ENCODE results near the gene SPATA2.

The SPATA2 gene

DNA sequence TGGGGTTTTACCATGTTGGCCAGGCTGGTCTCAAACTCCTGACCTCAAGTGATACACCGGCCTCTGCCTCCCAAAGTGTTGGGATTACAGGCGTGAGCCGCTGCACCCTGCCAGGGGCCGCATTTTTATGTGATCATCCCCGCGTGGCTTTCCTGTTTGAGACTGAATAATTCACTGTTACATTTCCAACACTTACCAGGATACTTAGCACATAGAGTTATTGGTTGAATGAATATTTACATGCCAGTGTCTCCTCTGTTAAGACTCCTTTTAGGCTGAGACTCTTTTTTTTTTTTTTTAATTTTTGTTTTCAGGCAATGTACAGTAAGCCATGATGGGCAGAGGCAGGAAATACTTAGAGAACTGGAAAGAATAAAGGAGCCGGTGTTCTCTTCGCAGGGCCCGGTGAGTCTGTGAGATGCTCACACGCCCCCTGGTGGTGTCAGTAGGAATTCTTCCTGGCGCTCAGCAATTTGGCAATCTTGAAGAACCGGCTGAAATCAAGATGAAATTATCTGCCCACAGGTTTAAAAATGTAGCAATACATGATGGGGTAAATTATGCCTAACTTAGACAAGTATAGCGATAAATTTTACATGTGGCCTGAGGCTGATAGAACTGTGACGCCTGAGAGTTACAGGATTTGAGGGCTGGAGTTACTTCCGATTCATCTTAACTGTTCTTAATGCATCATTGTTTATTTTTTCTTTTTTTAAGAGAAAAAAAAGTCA, 13.2 kb upstream of the SPATA2 start:
- peak; percentile 75 for DNase-seq

GRCh38 chr20:49925901-49926454, 10.6 kb upstream of the SPATA2 start:
- no peak for DNase-seq

DNA sequence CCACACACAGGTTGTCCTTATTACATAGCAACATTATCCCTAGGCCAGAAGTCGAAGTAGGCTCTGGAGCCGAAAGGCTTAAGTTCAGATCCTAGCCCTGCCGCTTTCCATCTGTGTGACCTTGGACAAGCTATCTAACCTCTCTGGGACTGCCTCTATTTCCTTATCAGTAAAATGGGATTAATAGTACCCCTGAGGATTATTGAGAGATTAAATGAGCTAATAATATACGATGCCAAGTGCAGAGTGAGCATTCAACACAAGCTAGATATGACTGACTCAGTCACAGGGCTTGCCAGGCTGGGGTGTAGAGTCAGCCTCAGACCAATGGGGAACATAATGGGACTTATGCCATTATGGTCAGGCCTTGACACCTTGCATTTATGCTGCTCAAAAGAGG, 8.9 kb upstream of the SPATA2 start:
- DNase-seq = no peak

- DNase-seq = no peak
These were observed 4.1 kb upstream of the SPATA2 start for GRCh38 chr20:49919461-49919860.

GRCh38 chr20:49919009-49919408, 3.7 kb upstream of the SPATA2 start:
- no peak for DNase-seq

DNA sequence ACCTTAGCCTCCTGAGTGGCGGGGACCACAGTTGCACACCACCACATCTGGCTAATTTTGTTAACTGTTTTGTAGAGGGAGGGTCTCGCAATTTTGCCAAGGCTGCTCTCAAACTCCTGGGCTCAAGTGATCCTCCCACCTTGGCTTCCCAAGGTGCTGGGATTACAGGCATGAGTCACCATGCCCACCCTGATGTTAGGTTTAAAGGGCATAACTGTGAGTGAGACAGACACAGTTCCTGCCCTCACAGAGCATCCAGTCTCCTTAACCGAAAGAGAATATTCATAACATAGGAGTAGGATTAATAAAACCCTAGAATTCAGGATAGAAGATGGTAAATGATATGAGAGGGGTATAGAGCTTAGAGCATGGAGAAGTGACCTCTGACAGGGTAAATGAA, 3.1 kb upstream of the SPATA2 start:
- DNase-seq = no peak

DNA sequence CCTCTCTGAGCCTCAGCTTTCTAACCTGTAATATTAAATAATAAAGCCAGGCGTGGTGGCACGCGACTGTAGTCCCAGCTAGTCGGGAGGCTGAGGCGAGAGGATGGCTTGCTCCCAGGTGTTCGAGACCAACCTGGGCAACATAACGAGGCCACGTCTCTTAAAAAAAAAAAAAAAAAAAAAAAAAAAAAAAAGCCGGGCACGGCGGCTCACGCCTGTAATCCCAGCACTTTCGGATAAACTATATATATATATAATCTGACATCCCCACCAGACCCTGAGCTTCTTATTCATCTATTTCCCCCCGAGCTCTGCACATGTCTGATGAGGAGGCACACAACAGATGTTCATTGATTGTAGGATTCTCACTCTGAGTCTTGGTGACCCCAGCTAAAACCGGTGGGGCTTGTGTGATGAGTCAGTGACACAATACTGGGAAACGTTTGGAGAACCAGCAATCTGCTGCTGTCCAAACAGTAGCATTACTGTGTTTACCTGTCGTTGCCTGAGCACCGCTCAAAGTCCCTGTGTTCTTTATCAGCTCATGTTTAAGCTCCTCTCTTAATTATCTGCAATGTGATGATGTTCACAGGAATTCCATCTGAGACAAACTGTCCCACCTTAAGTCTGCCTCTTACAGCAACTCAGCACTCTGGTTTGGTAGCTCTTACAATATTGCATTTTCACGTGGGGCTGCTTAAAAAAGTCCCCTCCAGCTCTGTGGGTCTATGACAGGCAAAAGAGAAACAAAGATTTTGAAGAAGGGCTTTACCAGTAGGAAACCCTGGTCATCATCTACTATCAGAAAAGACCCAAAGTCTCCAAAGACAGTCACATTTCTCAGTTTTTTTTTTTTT, 1.0 kb upstream of the SPATA2 start:
- DNase-seq = no peak

DNA sequence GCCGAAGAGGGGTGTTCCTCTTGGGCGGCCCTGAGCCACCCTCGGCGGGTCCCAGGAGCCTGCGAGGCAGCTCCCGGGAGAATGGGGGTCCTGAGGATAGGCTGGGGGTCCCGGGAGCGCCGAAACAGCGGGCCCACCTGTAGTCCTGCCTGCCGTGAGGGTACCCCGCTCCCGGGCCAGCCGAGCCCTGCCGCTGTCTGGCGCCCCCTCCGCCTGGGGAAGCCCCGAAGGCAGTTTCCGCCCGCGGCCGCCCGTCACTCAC, 280 bp downstream of the SPATA2 start:
- DNase-seq = no peak

- no peak for DNase-seq
These were observed 815 bp downstream of the SPATA2 start for GRCh38 chr20:49914310-49915117.

DNA sequence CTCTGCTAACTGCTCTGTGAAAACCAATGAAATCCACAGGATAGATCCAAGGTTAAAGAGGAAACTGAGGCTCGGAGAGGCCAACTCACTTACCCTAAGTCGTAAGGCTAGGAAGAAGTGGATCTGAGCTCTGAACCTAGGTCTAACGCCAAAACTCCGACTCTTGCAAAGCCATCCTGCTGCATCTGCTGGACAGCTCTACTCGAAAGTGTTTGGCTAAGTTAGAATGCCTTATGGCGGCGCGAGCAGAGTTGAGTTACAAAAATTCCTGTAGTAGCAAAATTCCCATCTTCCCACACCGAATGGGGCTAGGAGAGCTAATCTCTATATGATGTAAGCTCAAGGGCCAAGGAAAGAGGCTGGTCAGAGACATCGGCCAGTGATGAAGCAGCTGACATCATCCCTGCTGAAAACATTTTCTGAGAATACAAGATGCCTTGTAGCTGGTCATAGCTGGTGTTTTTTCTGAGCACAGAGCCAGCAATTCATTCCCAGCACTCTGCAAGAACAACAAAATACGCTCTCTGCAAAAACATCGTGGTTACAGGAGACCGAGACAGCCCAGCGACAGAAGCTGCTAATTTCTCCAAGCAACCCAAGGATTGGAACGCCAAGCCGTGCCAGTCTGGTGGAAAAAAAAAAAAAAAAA, 1.8 kb downstream of the SPATA2 start:
- DNase-seq = no peak

DNA sequence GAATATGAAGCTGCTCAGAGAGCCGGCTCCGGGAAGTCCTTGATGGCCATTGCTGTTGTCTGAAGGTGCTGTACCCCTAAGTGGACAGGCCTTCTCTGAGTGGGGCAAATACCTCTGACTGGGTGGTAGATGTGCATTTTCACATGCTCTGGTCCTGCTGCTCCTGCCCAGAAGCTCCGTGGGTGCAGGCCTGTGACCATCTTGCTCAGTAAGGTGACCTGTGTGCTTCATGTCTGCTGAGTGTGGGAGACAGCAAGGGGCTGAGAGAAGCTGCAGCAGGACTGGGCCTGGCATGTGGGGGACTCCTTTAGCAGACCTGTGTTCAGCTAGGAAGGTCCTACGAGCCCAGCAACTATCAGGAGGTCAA, 5.0 kb downstream of the SPATA2 start:
- no peak for DNase-seq

DNA sequence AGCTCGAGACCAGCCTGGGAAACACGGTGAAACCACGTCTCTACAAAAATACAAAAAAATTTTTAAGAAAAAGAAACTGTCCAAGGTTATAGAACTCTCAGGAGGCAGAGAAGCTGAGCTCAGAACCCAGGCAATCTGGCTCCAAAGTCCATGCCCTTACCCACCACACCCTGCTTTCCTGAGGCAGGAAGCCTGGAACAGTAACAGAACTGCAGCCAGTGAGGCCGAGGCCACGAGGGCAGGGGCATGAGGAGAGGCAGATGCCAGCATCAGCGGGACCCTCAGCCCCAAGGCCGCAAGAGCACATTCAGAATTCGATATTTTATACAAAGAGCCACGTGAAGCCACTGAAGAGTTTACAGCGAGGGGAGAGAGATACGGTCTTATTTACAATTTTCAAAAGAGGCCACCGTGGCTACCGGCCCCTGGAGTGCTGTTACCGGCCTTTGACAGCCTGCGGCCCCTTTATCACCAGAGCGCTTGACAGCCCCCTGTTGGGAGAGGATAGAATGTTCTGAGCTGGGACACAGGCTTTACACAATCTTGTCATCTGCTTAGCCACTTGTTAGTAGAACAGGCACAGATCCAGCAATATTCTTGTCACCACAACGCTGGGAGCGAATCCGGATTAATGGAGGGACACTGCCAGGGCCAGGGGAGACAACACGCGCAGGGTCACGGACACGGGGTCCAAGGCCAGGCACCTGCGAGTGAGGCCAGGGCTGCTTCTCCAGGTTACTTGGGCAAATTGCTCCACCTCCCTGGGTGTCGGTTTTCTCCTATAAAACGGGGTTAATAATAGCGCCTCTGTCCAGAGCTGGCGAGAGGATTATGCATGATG, 5.6 kb downstream of the SPATA2 start:
- DNase-seq = no peak

DNA sequence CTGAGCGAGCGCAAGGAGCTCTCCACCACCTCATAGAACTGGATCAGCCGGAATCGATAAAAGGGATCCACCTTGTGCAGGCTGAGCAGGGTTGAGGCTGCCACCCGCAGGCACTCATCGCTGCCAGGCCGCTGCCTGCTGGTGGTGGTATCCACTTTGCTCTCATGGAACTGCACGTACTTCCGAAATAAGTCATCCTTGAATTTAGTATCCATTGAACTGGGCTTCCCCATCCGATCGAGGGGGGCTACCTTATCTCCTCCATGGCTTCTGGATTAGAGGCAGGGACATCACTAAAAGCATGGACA, 7.1 kb downstream of the SPATA2 start:
- DNase-seq = no peak

DNA sequence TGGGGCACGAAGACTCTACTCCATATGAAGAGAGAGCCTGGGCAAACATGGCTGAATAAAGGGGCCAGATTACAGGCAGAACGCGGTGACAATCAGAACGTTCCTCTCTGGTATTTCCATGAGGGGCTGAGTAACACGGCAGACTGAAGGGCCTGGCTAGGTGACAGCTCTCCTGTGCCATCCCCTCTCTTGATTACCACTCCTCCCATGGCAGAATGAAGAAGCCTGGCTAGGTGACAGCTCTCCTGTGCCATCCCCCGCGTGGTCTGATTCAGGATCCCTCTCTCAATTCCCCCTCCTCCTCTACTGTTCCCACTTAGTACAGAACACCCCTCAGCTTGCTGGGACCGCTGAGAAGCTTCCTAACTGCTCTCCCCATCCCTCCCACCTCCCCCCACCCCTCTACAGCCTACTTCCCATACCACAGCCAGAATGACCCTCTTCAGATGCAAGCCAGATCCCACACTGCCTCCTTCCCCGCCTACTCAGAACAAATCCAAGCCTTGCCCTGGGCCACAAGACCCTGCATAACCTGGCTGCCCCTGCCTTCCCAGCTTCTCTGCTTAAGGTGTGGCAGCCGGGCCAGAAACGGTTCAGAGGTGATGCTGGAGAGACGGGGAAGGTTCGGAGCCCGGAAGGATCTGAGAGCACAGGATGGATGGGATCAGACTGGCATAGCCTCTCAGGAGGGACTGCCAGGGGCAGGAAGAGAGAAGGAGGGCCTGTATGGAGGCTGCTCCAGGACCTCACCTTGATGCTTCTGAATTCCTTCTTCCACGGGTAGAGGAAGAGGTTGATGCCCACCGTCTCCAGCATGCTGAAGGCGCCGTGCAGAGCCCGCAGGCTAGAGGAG, 7.7 kb downstream of the SPATA2 start:
- no peak for DNase-seq

DNA sequence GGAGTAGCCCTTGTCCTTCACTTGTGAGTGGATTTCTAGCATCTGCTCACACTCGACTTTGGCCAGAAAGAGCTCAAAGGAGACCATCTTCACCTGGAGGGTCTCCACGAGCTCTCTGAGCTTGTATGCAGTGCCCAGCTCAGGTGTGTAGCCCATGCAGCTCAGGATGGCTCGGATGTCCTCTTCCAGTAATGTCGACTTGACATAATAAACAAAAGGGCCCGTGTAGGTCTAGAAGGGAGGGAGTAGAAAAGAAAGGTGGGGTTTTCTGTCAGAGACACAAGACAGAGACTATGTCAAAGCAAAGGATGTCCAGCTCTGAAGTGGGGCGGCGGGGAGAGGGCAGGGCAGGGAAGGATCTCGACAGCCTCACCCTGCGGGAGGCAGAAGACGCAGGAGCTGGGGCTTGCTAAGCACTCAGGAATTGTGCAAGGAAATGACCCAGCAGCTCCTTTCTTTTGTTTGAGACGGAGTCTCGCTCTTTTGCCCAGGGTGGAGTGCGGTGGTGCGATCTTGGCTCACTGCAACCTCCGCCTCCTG, 8.6 kb downstream of the SPATA2 start:
- no peak for DNase-seq

DNA sequence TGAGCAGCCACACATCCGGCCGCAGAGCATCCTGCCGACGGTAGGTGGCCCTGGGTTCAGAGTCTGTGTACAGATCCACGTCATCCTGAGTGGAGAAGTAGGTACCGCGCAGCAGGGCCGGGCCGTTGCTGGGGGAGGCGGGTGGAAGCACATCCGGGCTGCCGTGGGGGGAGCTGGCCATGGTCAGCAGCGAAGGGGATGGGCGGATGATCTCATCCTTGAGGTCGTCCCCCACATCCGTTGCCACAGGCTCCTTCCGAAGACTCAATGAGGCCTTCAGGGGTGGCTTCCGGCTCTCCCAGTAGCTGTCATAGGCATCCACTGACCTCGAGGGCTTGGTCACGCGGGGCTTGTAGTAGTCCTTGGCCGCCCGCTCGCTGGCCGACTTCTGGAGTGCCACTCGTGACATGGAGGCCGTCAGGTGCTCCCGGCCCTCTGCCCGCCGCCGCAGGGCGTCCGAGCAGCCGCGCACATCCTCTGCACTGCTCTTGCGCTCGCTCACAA, 9.2 kb downstream of the SPATA2 start:
- no peak for DNase-seq

GRCh38 chr20:49905415-49906091, 9.8 kb downstream of the SPATA2 start:
- no peak for DNase-seq

DNA sequence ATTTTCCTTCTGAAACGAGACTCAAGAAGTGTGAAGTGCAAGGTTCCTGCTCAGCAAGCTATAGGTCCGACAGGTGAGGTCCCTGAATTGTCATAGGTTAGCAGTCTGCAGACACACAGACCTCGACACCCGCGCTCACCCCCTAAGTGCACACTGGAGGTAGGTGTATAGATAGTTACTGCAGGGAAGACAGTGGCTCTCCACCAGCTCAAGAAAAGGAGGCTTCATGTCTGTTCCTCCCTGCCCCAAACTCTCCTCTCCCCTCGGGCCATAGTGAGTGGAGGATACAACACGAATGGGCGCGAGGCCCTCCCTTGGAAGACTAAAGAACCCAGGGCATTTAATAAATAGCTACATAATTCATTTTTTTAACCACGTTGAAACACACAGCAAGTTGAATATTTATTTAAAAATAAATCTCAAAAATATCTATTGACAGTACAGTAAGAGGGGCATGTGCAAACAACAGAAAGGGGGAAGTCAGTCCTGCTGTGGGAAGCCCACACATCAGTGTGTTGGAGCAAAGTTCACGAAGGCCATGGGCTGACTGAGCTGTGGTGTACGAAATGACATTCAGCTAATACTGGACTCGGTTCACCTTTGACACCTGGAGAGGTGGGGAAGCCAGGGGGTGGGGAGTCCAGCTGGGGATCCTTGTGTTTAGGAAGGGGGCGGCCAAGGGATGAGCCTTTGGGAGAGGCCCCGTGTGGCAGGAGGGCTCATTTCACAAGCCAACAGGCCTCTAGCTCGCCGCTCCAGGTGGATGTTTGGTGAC, 10.7 kb downstream of the SPATA2 start:
- DNase-seq = no peak

GRCh38 chr20:49901588-49901987, 13.7 kb downstream of the SPATA2 start:
- DNase-seq = no peak
